PC-3 (cell line): ENCODE measurements around the gene NKX6-2. TPM values are rescaled to one million over a fixed set of nuclear protein-coding genes. Genes with fewer than 3 reads are reported as not detected.

ENCODE experiments used
- ATAC-seq: fragments of 200-7000 bp; cut with Tn5 transposase; 2 replicates; pipeline ENCODE4 v1.9.1; 2020; ENCODE audit warnings: mild to moderate bottlenecking, moderate library complexity
- BruUV-seq: library from RNA; stranded (reverse); fragments of 400-500 nt; replicated peaks from 2 replicates; lab custom pipeline; 2021; lab: Mats Ljungman, UMichigan
- CTCF ChIA-PET: fragments of 300-600 bp; sonication (Branson Sonifier 250); formaldehyde crosslinking; loops from one replicate; lab custom pipeline; 2022; ENCODE audit warnings: antibody characterized with exemption; lab: Charles Lee
- POLR2A ChIA-PET: fragments of 300-600 bp; sonication (Branson Sonifier 250); formaldehyde crosslinking; loops from one replicate; lab custom pipeline; 2022; ENCODE audit warnings: antibody characterized with exemption; ENCODE audit not compliant: unreplicated experiment; lab: Charles Lee
- DNase-seq: peaks from one replicate; pipeline ENCODE4 v3.0.0-alpha.2; 2015
- H2AFZ ChIP-seq: fragments of 300-600 bp; sonication (generic); 2 replicates; pipeline ENCODE4 v1.6.0; 2016; ENCODE audit warnings: antibody characterized with exemption, low read length
- H3F3A ChIP-seq: fragments of 300-600 bp; sonication (generic); one replicate; pipeline ENCODE4 v1.6.0; 2017; ENCODE audit warnings: antibody characterized with exemption, low read length, control low read depth, mild to moderate bottlenecking; ENCODE audit not compliant: unreplicated experiment
- H3K27ac ChIP-seq: fragments of 300-600 bp; sonication (generic); 2 replicates; pipeline ENCODE4 v1.5.1; 2016; ENCODE audit warnings: mild to moderate bottlenecking, low read length
- H3K27me3 ChIP-seq: fragments of 300-600 bp; sonication (generic); 2 replicates; pipeline ENCODE4 v1.6.1; 2016; ENCODE audit warnings: low read length, mixed read lengths
- H3K36me3 ChIP-seq: fragments of 300-600 bp; sonication (generic); 2 replicates; pipeline ENCODE4 v1.6.1; 2016; ENCODE audit warnings: low read depth, mixed run types, low read length, mixed read lengths
- H3K4me1 ChIP-seq: fragments of 300-600 bp; sonication (generic); 2 replicates; pipeline ENCODE4 v1.5.1; 2016; ENCODE audit warnings: low read length; ENCODE audit not compliant: insufficient read depth
- H3K4me2 ChIP-seq: fragments of 300-600 bp; sonication (generic); 2 replicates; pipeline ENCODE4 v1.6.0; 2016; ENCODE audit warnings: low read length
- H3K4me3 ChIP-seq: fragments of 300-600 bp; sonication (generic); 2 replicates; pipeline ENCODE4 v1.5.1; 2016; ENCODE audit warnings: mild to moderate bottlenecking, low read length, mixed read lengths
- H3K79me2 ChIP-seq: fragments of 300-600 bp; sonication (generic); 2 replicates; pipeline ENCODE4 v1.6.1; 2017; ENCODE audit warnings: low read length, mixed read lengths
- H3K9ac ChIP-seq: fragments of 300-600 bp; sonication (generic); 2 replicates; pipeline ENCODE4 v1.6.0; 2016; ENCODE audit warnings: mild to moderate bottlenecking, low read length
- H3K9me2 ChIP-seq: fragments of 300-600 bp; sonication (generic); replicated peaks from 2 replicates; pipeline ENCODE4 v1.6.1; 2016; ENCODE audit warnings: mixed run types, low read length, mixed read lengths
- H3K9me3 ChIP-seq: fragments of 300-600 bp; sonication (generic); 2 replicates; pipeline ENCODE4 v1.6.1; 2016; ENCODE audit warnings: low read length, mixed read lengths
- H4K20me1 ChIP-seq: fragments of 300-600 bp; sonication (generic); 2 replicates; pipeline ENCODE4 v1.6.1; 2016; ENCODE audit warnings: low read length, mixed read lengths
- EZH2 ChIP-seq: fragments of 300-600 bp; sonication (generic); IDR thresholded peaks from one replicate; pipeline ENCODE4 v1.6.1; 2017; ENCODE audit warnings: antibody characterized with exemption, mild to moderate bottlenecking, low read length; ENCODE audit not compliant: unreplicated experiment
- EZH2phosphoT487 ChIP-seq: fragments of 300-600 bp; sonication (generic); IDR thresholded peaks from 2 replicates; pipeline ENCODE4 v1.6.1; 2018; ENCODE audit warnings: mild to moderate bottlenecking, antibody characterized with exemption, low read length, borderline replicate concordance
- intact Hi-C: fragments of 100-400 bp; cut with micrococcal nuclease; formaldehyde crosslinking; loops from 2 replicates; pipeline ENCODE4 v1.9.0; 2023
- total RNA-seq: library from RNA; depleted of rRNA; stranded (reverse); fragments of >200 nt; gene quantifications from 2 replicates; pipeline ENCODE4 v1.2.3, GENCODE V29; 2014
- TF ChIP-seq, protein P1 (sequence below): fragments of 300-600 bp; sonication (generic); conservative IDR thresholded peaks from 2 replicates; pipeline ENCODE4 v1.5.1; 2017; ENCODE audit warnings: antibody characterized with exemption, low read depth, mild to moderate bottlenecking, low read length

The NKX6-2 gene
- total RNA-seq, 1 experiment from 2014 or later: not detected

DNA sequence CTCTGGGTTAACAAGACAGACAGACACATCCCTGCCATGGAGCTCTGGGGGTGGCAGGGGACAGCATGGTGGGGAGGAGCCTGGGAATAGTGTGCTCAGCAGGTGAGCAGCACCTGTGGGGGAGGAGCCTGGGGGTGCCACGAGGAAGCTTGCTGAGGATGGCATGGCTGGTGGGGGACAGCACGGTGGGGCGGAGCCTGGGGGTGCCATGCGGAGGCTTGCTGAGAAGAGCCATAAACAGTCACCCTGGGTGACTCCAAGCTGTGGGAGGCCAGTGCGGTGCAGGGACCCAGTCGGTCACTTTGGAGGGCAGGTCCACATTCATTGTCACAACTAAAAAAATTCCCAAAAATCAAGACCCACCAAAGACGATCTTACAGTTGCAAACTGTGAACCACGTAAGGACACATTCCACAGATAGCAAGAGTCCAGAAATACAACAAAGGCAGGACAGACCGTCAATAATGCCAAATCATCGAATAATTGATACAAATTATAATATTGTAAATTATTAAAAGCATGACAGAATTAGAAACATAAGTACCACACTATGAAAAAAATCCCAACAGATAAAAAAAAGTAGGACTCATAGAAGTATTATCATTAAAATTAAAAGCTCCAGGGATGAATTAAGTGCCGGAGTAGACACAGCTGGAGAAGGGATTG, 24.4 kb downstream of the NKX6-2 start:
- no peaks in the 10 kb centered on the region for H3K9me3 ChIP-seq
- H3K4me2 ChIP-seq: no peak overlapping the region
- H2AFZ ChIP-seq: no peak overlapping the region
- POLR2A ChIA-PET: no interaction called here
- H3K27me3 ChIP-seq: no peaks in the 10 kb centered on the region
- no peaks in the 10 kb centered on the region for H4K20me1 ChIP-seq
- H3K27ac ChIP-seq: no peak overlapping the region
- DNase-seq: no peak
- H3K9ac ChIP-seq: no peak overlapping the region
- intact Hi-C loops: no loop called here
- no TSS peak for BruUV-seq
- H3K4me3 ChIP-seq: no peak overlapping the region
- no peaks in the 10 kb centered on the region for H3K36me3 ChIP-seq
- no peaks in the 10 kb centered on the region for H3K79me2 ChIP-seq
- H3K9me2 ChIP-seq: no peaks in the 10 kb centered on the region
- no peaks in the 10 kb centered on the region; the same call in 1 of the 2 replicates for H3K4me1 ChIP-seq
- CTCF ChIA-PET: no interaction called here
- TF ChIP-seq EZH2phosphoT487: no peak
- TF ChIP-seq, protein P1, sequence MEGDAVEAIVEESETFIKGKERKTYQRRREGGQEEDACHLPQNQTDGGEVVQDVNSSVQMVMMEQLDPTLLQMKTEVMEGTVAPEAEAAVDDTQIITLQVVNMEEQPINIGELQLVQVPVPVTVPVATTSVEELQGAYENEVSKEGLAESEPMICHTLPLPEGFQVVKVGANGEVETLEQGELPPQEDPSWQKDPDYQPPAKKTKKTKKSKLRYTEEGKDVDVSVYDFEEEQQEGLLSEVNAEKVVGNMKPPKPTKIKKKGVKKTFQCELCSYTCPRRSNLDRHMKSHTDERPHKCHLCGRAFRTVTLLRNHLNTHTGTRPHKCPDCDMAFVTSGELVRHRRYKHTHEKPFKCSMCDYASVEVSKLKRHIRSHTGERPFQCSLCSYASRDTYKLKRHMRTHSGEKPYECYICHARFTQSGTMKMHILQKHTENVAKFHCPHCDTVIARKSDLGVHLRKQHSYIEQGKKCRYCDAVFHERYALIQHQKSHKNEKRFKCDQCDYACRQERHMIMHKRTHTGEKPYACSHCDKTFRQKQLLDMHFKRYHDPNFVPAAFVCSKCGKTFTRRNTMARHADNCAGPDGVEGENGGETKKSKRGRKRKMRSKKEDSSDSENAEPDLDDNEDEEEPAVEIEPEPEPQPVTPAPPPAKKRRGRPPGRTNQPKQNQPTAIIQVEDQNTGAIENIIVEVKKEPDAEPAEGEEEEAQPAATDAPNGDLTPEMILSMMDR: no peak
- TF ChIP-seq EZH2: no peak
- ATAC-seq: no peak
- H3F3A ChIP-seq: no peaks in the 10 kb centered on the region

DNA sequence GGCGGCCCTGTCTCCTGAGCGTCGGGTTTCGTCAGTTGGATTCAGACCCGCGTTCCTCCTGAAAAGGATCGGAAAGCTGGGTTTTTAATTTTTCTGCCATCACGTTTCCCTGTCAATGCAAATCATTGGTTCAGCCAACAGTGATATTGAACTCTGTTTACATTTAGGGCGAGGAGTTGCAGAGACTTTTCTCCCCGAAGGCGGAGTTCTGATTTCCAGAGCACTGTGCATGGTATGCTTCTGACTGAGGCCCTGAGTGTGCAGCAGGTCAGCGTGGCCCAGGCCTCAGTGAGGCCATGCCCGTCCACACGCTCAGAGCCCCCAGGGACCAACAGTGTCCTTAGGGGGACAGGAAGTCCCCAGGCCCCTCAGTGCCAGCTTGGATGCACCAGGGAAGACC, 27.1 kb downstream of the NKX6-2 start:
- Histone ChIP-seq H3K9me2 (no peaks in the 10 kb centered on the region), H3F3A (no peaks in the 10 kb centered on the region), H3K4me1 (no peaks in the 10 kb centered on the region; the same call in 1 of the 2 replicates), H3K36me3 (no peaks in the 10 kb centered on the region; the same call in 1 of the 2 replicates), H3K9ac (no peak overlapping the region), H3K27ac (no peak overlapping the region), H3K4me3 (no peak overlapping the region), H3K4me2 (no peak overlapping the region), H3K27me3 (no peaks in the 10 kb centered on the region), H3K79me2 (no peaks in the 10 kb centered on the region), H2AFZ (no peak overlapping the region), H3K9me3 (no peaks in the 10 kb centered on the region), H4K20me1 (no peaks in the 10 kb centered on the region)
- BruUV-seq: no TSS peak
- intact Hi-C loops: no loop called here
- ChIA-PET POLR2A (no interaction called here), CTCF (no interaction called here)
- ATAC-seq (no peak), DNase-seq (no peak)
- TF ChIP-seq EZH2: no peak
- TF ChIP-seq, protein P1: no peak
- no peak for TF ChIP-seq EZH2phosphoT487

DNA sequence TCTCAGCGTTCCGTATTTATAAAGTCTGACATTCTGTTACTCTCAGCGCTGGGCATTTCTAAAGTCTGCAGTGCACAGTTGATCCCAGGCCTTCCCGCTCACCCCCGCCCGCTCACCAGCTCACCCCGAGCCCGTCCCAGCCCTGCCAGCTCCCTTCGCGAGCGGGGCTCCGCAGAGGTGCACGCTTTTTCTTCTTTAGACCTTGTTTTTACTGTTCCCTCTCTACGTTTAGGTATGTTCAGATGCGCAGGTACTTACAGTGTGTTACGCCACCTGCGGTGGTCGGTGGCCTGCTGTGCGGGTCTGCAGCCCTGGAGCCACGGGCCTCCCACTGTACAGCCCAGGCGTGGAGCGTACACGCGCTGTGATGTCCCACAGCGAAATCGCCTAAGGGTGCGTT, 28.8 kb downstream of the NKX6-2 start:
- H3K36me3 ChIP-seq: no peaks in the 10 kb centered on the region; the same call in 1 of the 2 replicates
- no peaks in the 10 kb centered on the region for H3K9me2 ChIP-seq
- POLR2A ChIA-PET: no interaction called here
- BruUV-seq: no TSS peak
- no peak overlapping the region for H3K4me3 ChIP-seq
- no peak overlapping the region for H3K9ac ChIP-seq
- no peak overlapping the region for H3K4me2 ChIP-seq
- DNase-seq (no peak), ATAC-seq (no peak)
- intact Hi-C loops: no loop called here
- H3K9me3 ChIP-seq: no peaks in the 10 kb centered on the region
- no peaks in the 10 kb centered on the region for H3K27me3 ChIP-seq
- H2AFZ ChIP-seq: no peak overlapping the region
- no peaks in the 10 kb centered on the region for H3K4me1 ChIP-seq
- H3F3A ChIP-seq: no peaks in the 10 kb centered on the region
- H3K79me2 ChIP-seq: no peaks in the 10 kb centered on the region
- H3K27ac ChIP-seq: no peak overlapping the region
- TF ChIP-seq, protein P1: no peak
- TF ChIP-seq EZH2: no peak
- TF ChIP-seq EZH2phosphoT487: no peak
- CTCF ChIA-PET: no interaction called here
- H4K20me1 ChIP-seq: no peaks in the 10 kb centered on the region
